ENCODE data around the gene PACS2. TPM values are rescaled to one million over a fixed set of nuclear protein-coding genes. Genes with fewer than 3 reads are reported as not detected.

Gene PACS2
- total and polyA plus RNA-seq, 4 experiments from 2014 or later: 1.9 to 76.6 (median 39.3) TPM

DNA sequence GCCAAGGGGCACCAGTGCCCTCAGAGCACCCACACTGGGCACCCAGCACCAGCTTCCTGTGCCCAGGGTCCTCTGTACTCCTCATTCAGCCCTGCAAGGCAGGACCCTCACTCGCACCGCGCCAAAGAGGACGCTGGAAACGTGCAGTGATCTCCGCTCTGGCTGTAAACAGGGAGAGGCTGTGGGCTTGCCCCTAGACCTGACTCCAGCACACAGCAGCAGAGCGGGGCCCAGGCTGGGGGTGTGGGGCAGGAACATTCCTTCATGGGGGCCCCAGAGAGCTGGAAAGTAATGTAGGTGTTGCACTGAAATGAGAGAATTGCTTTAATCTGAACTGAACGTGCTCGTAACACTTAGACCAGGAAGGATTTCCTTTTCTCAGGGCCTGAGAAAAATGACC lies 8.8 kb upstream of the PACS2 start:
- H3K9me3 Mint-ChIP-seq: peaks cover 0 to 3% (median 0%) of the 10 kb centered on the region in 8 donors

DNA sequence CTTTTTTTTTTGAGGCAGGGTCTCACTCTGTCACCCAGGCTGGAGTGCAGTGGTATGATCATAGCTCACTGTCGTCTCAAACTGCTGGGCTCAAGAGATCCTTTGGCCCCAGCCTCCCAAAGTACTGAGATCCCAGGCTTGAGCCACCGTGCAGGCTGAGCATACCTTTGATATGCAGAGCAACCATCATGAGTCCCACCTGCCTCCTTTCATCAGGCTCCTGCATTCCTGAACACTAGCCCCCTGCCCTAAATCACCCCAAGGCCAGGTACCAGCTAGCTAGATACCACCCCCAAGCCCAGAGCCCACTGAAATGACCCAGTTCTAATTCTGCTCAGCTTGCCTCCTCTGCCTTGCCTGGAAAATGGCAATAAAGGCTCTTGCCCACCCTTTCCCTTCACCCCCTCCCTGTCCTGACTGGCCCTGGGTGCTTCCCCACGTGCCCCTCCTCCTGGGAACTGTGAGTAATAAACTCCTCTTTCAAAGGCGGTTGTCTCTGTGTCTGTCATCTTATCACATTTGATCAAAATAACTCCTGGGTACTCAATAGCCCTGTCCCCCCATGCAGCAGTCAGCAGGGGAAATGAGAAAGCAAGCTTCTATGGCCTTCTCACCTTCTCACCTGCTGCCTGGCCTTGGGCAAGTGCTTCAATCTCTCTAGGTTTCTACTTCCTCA lies 7.4 kb upstream of the PACS2 start:
- H3K27ac Mint-ChIP-seq: peak overlapping the region in 3 of 7 donors; percentile 24 to 55 (median 53)
- peaks cover 10 to 23% (median 13%) of the 10 kb centered on the region in 4 donors for H3K4me1 Mint-ChIP-seq
- H3K9me3 Mint-ChIP-seq: peaks cover 0 to 1% (median 0%) of the 10 kb centered on the region in 8 donors
- DNase-seq: no peak
- CTCF ChIA-PET (ENCODE audit: partially characterized antibody): no interaction called here
- no peaks in the 10 kb centered on the region for H3K36me3 ChIP-seq (ENCODE audit: insufficient read depth, low read length)
- H3K27me3 Mint-ChIP-seq: no peaks in the 10 kb centered on the region
- H3K4me1 ChIP-seq (ENCODE audit: insufficient read depth, low read length): peaks cover 10% of the 10 kb centered on the region
- POLR2A ChIA-PET (ENCODE audit: partially characterized antibody): no interaction called here
- no peaks in the 10 kb centered on the region for H3K27me3 ChIP-seq (ENCODE audit: insufficient read depth, low read length)
- peak overlapping the region in 2 of 8 donors; percentile 30 to 54 for H3K4me3 Mint-ChIP-seq
- peaks cover 0 to 5% of the 10 kb centered on the region in 2 donors for H3K36me3 Mint-ChIP-seq
- intact Hi-C loops (cut with micrococcal nuclease): no loop called here
- H3K4me3 ChIP-seq (ENCODE audit: low read length in 2 of 2): no peak overlapping the region
- no peak overlapping the region for H3K27ac ChIP-seq (ENCODE audit: low read depth, low read length)
- no peaks in the 10 kb centered on the region for H3K9me3 ChIP-seq (ENCODE audit: control insufficient read depth in 1 of 2, low read length in 2 of 2)

More for the DNA sequence above, 8.8 kb upstream of the PACS2 start:
- Histone ChIP-seq H3K4me3 (ENCODE audit: low read length in 2 of 2) (no peak overlapping the region), H3K27me3 (ENCODE audit: insufficient read depth, low read length) (no peaks in the 10 kb centered on the region), H3K4me1 (ENCODE audit: insufficient read depth, low read length) (peaks cover 10% of the 10 kb centered on the region), H3K36me3 (ENCODE audit: insufficient read depth, low read length) (no peaks in the 10 kb centered on the region), H3K9me3 (ENCODE audit: control insufficient read depth in 1 of 2, low read length in 2 of 2) (no peaks in the 10 kb centered on the region), H3K27ac (ENCODE audit: low read depth, low read length) (no peak overlapping the region)
- Mint-ChIP-seq H3K36me3 (peaks cover 3 to 5% of the 10 kb centered on the region in 2 donors), H3K27me3 (no peaks in the 10 kb centered on the region), H3K4me1 (peaks cover 11 to 23% (median 17%) of the 10 kb centered on the region in 4 donors), H3K4me3 (no peak overlapping the region), H3K27ac (peak overlapping the region in 3 of 7 donors; percentile 19 to 62 (median 46))
- POLR2A ChIA-PET (ENCODE audit: partially characterized antibody): interaction anchor here (1.6 kb wide), 1 partner anchor 9 kb away, joined by 7 read pairs; the partner anchor contains the start of gene PACS2
- CTCF ChIA-PET (ENCODE audit: partially characterized antibody): no interaction called here
- no peak for DNase-seq
- intact Hi-C loops (cut with micrococcal nuclease): no loop called here

DNA sequence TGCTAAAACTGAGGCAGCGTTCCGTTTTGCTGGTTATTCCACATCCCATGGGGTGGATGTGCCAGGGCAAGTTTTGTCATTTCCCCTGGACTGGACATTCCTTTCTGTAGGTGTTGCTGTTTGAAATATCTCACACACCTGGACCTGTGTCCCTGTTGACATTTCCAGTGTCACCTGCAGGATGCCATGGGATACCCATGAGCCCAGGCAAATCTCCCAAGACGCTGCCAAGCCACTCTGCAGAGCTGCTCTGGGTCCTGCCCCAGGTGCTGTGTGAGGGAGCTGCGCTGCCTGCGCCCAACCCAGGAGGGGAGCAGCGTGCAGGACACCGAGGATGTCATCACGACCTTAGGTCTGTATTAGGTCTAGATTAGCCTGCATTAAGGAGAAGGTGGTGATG lies 5.2 kb upstream of the PACS2 start:
- Histone ChIP-seq H3K36me3 (ENCODE audit: insufficient read depth, low read length) (no peaks in the 10 kb centered on the region), H3K4me1 (ENCODE audit: insufficient read depth, low read length) (peaks cover 17% of the 10 kb centered on the region), H3K9me3 (ENCODE audit: control insufficient read depth in 1 of 2, low read length in 2 of 2) (no peaks in the 10 kb centered on the region), H3K4me3 (ENCODE audit: low read length in 2 of 2) (no peak overlapping the region), H3K27me3 (ENCODE audit: insufficient read depth, low read length) (no peaks in the 10 kb centered on the region), H3K27ac (ENCODE audit: low read depth, low read length) (no peak overlapping the region)
- Mint-ChIP-seq H3K27ac (peak overlapping the region in 1 of 7 donors; percentile 13), H3K4me3 (no peak overlapping the region), H3K36me3 (peaks cover 2 to 5% of the 10 kb centered on the region in 2 donors), H3K27me3 (no peaks in the 10 kb centered on the region), H3K9me3 (peaks cover 0 to 3% (median 0%) of the 10 kb centered on the region in 8 donors), H3K4me1 (peaks cover 10 to 19% (median 11%) of the 10 kb centered on the region in 4 donors)
- ChIA-PET POLR2A (ENCODE audit: partially characterized antibody) (no interaction called here), CTCF (ENCODE audit: partially characterized antibody) (no interaction called here)
- no peak for DNase-seq
- intact Hi-C loops (cut with micrococcal nuclease): no loop called here

DNA sequence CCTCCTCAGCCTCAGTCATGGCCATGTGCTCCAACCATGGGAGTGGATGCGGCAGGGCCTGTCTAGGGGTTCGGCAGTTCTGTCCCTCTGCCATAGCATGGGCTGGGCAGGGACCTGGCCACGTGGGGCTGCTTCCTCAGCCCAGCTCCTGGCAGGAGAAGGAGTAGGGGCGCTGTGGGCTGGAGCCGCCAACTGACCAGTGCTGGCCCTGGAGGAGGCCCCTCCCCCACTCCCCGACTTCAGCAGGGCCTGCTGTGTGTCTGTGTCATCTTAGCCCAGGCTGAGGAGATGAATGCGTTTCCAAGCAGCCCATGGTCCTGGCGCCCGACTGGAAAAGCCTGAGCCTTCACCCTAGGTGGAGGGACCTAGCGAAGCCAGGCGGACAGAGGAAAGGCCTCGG lies 2.7 kb upstream of the PACS2 start:
- no peak overlapping the region for H3K27ac Mint-ChIP-seq
- H3K4me1 Mint-ChIP-seq: peaks cover 6 to 23% (median 14%) of the 10 kb centered on the region in 4 donors
- ChIA-PET CTCF (ENCODE audit: partially characterized antibody) (interaction anchor here (1.2 kb wide), 1 partner anchor 10 kb away, joined by 4 read pairs; the partner anchor contains the start of gene BRF1), POLR2A (ENCODE audit: partially characterized antibody) (interaction anchor here (7.2 kb wide), 1 partner anchor 11 kb away, joined by 136 read pairs; the partner anchor contains the start of gene BRF1)
- peaks cover 22% of the 10 kb centered on the region for H3K4me1 ChIP-seq (ENCODE audit: insufficient read depth, low read length)
- no peaks in the 10 kb centered on the region for H3K36me3 ChIP-seq (ENCODE audit: insufficient read depth, low read length)
- no peak for DNase-seq
- H3K4me3 Mint-ChIP-seq: peak overlapping the region in 1 of 8 donors; percentile 31
- no peaks in the 10 kb centered on the region for H3K27me3 Mint-ChIP-seq
- no peak overlapping the region for H3K4me3 ChIP-seq (ENCODE audit: low read length in 2 of 2)
- H3K27me3 ChIP-seq (ENCODE audit: insufficient read depth, low read length): no peaks in the 10 kb centered on the region
- intact Hi-C loops (cut with micrococcal nuclease): no loop called here
- H3K9me3 Mint-ChIP-seq: peaks cover 0 to 3% (median 0%) of the 10 kb centered on the region in 8 donors
- no peaks in the 10 kb centered on the region for H3K9me3 ChIP-seq (ENCODE audit: control insufficient read depth in 1 of 2, low read length in 2 of 2)
- peaks cover 5 to 7% of the 10 kb centered on the region in 2 donors for H3K36me3 Mint-ChIP-seq
- no peak overlapping the region for H3K27ac ChIP-seq (ENCODE audit: low read depth, low read length)

DNA sequence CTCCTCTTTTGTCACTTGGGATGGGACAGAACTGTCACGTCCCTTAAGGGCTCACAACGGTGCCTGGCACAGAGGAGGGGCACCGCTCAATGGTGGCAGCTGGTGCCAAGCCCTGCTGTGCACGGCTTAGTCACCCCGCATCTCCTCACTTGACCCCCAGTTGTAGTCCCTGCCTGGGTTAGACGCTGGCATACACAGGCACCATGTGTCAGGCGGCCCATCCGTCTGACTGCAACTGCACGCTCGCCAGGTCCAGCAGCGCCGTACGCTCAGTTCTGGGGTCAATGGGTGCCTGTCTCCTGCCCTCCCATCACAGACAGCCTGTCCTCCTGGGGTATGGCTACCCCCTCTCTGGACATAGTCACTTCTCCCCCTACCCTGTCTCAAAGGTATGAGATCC lies 1.6 kb upstream of the PACS2 start:
- no peaks in the 10 kb centered on the region for H3K27me3 Mint-ChIP-seq
- H3K27me3 ChIP-seq (ENCODE audit: insufficient read depth, low read length): no peaks in the 10 kb centered on the region
- peaks cover 6 to 31% (median 21%) of the 10 kb centered on the region in 4 donors for H3K4me1 Mint-ChIP-seq
- no peaks in the 10 kb centered on the region for H3K36me3 ChIP-seq (ENCODE audit: insufficient read depth, low read length)
- no peaks in the 10 kb centered on the region for H3K9me3 ChIP-seq (ENCODE audit: control insufficient read depth in 1 of 2, low read length in 2 of 2)
- intact Hi-C loops (cut with micrococcal nuclease): no loop called here
- H3K36me3 Mint-ChIP-seq: peaks cover 0 to 7% of the 10 kb centered on the region in 2 donors
- H3K4me3 ChIP-seq (ENCODE audit: low read length in 2 of 2): no peak overlapping the region
- CTCF ChIA-PET (ENCODE audit: partially characterized antibody): interaction anchor here (1.8 to 2.1 kb wide), 2 partner anchors 12 to 39 kb away, joined by 5 to 11 read pairs; partner anchors contain the start of gene BRF1
- POLR2A ChIA-PET (ENCODE audit: partially characterized antibody): interaction anchor here (1.3 to 7.2 kb wide), 4 partner anchors 13 to 177 kb away, joined by 4 to 136 read pairs (median 12); partner anchors contain the start of gene BRF1
- peaks cover 22% of the 10 kb centered on the region for H3K4me1 ChIP-seq (ENCODE audit: insufficient read depth, low read length)
- no peak for DNase-seq
- H3K9me3 Mint-ChIP-seq: peaks cover 0 to 3% (median 0%) of the 10 kb centered on the region in 8 donors
- peak overlapping the region in 5 of 7 donors; percentile 4 to 90 (median 89) for H3K27ac Mint-ChIP-seq
- H3K27ac ChIP-seq (ENCODE audit: low read depth, low read length): no peak overlapping the region
- H3K4me3 Mint-ChIP-seq: peak overlapping the region in 3 of 8 donors; percentile 15 to 88 (median 86)

DNA sequence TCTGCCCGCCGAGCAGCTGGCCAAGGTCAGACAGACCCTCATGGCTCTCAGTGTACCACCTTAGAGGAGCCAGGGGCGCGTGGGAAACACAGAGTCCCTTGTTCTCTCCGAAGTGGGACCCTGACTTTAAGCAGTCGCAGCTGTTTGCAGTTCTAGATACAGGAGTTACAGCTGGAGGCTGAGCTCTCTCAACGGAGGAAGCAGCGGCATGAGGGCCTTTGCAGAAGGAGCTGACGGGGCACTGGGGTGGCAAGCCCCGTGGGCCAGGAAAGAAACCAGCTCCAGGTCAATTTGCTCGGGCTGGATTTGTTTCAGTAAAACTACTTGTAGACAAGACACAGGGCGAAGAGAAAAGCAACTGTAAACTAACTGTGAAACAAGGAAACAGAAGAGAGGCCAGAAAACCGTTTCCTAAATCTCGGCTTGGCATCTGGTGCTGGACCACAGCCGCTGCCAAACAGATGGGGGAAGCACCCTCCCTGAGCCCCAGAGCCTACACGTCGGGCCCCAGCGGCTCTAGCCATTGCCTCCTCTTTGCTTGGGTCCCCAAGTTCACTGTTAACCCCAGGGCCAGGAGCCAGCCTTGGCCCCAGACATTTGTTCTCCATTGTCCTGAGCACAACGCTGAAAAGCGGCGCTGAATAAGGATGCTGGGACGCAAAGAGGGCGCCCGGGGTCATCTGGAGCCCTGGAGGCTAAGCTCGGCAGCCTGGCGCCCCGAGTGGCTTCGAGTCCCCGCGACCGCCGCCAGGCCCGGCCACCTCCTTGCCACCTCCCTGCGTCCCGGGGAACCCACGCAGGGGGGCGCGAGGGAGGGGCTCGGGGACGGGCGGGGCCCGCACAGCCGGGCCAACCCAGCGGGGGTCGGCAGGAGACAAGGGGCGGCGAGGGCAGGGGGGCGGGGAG lies 914 bp upstream of the PACS2 start:
- intact Hi-C loops (cut with micrococcal nuclease): loop anchor here (1.0 kb wide), 4 partner anchors 12 to 220 kb away; partner anchors contain the start of gene BRF1
- H3K27me3 ChIP-seq (ENCODE audit: insufficient read depth, low read length): no peaks in the 10 kb centered on the region
- peak overlapping the region; percentile 78 to 88 (median 82) for H3K4me3 Mint-ChIP-seq
- no peaks in the 10 kb centered on the region for H3K9me3 ChIP-seq (ENCODE audit: control insufficient read depth in 1 of 2, low read length in 2 of 2)
- H3K27ac Mint-ChIP-seq: peak overlapping the region; percentile 86 to 94 (median 90)
- H3K27ac ChIP-seq (ENCODE audit: low read depth, low read length): peak overlapping the region; percentile 62
- CTCF ChIA-PET (ENCODE audit: partially characterized antibody): interaction anchor here (1.8 to 2.1 kb wide), 2 partner anchors 13 to 38 kb away, joined by 5 to 11 read pairs; partner anchors contain the start of gene BRF1
- peaks cover 0 to 7% of the 10 kb centered on the region in 2 donors for H3K36me3 Mint-ChIP-seq
- H3K4me3 ChIP-seq (ENCODE audit: low read length in 2 of 2): peak overlapping the region in 1 of 2 donors; percentile 47
- peak in 1 of 5 donors; percentile 49 for DNase-seq
- POLR2A ChIA-PET (ENCODE audit: partially characterized antibody): interaction anchor here (1.0 to 7.2 kb wide), 19 partner anchors 8 to 561 kb away, joined by 3 to 136 read pairs (median 6); partner anchors contain the start of genes BRF1, BTBD6, CDCA4 and CRIP1
- H3K4me1 ChIP-seq (ENCODE audit: insufficient read depth, low read length): peaks cover 22% of the 10 kb centered on the region
- no peaks in the 10 kb centered on the region for H3K36me3 ChIP-seq (ENCODE audit: insufficient read depth, low read length)
- peaks cover 0 to 3% (median 0%) of the 10 kb centered on the region in 8 donors for H3K9me3 Mint-ChIP-seq
- no peaks in the 10 kb centered on the region for H3K27me3 Mint-ChIP-seq
- peaks cover 6 to 31% (median 21%) of the 10 kb centered on the region in 4 donors for H3K4me1 Mint-ChIP-seq

Data from CD4-positive, alpha-beta memory T cell (primary cell).